OCI-LY1 (cell line): Measurements from ENCODE around the gene TTC38.

Source experiments
- H2AFZ ChIP-seq: fragments of 200-600 bp; sonication (generic), shearing (Covaris generic); 2 replicates; pipeline ENCODE4 v1.6.0; 2014; ENCODE audit warnings: antibody characterized with exemption, mild to moderate bottlenecking, low read length
- H3F3A ChIP-seq: fragments of 200-600 bp; sonication (generic), shearing (Covaris generic); 2 replicates; pipeline ENCODE4 v1.6.0; 2014; ENCODE audit warnings: mild to moderate bottlenecking, antibody characterized with exemption, low read length, moderate library complexity; ENCODE audit not compliant: insufficient read depth
- H3K27ac ChIP-seq: fragments of 200-600 bp; sonication (generic); 2 replicates; pipeline ENCODE4 v1.5.1; 2014; ENCODE audit warnings: low read length, mixed run types, mild to moderate bottlenecking, low read depth; ENCODE audit not compliant: poor library complexity, severe bottlenecking
- H3K27me3 ChIP-seq: fragments of 200-600 bp; sonication (generic); 2 replicates; pipeline ENCODE4 v1.6.0; 2014; ENCODE audit warnings: antibody characterized with exemption, mild to moderate bottlenecking, low read length, moderate library complexity; ENCODE audit not compliant: insufficient read depth
- H3K36me3 ChIP-seq: fragments of 200-600 bp; sonication (generic); 2 replicates; pipeline ENCODE4 v1.6.1; 2014; ENCODE audit warnings: mild to moderate bottlenecking, antibody characterized with exemption, low read length, moderate library complexity, mixed read lengths; ENCODE audit not compliant: insufficient read depth
- H3K4me1 ChIP-seq: fragments of 200-600 bp; sonication (generic); 2 replicates; pipeline ENCODE4 v1.5.1; 2014; ENCODE audit warnings: mild to moderate bottlenecking, low read length, moderate library complexity; ENCODE audit not compliant: insufficient read depth, severe bottlenecking
- H3K4me2 ChIP-seq: fragments of 200-600 bp; sonication (generic), shearing (Covaris generic); 2 replicates; pipeline ENCODE4 v1.6.1; 2014; ENCODE audit warnings: low read length
- H3K4me3 ChIP-seq: fragments of 200-600 bp; sonication (generic); 2 replicates; pipeline ENCODE4 v1.5.1; 2014; ENCODE audit warnings: low read length, low read depth, mild to moderate bottlenecking, mixed read lengths; ENCODE audit not compliant: poor library complexity, severe bottlenecking
- H3K79me2 ChIP-seq: fragments of 200-600 bp; shearing (Covaris generic); 2 replicates; pipeline ENCODE4 v1.6.1; 2016; ENCODE audit warnings: mixed run types, low read length, mixed read lengths; ENCODE audit not compliant: insufficient read depth
- H3K9ac ChIP-seq: fragments of 200-600 bp; sonication (generic), shearing (Covaris generic); 2 replicates; pipeline ENCODE4 v1.6.1; 2014; ENCODE audit warnings: mild to moderate bottlenecking, low read length, mixed read lengths
- H3K9me2 ChIP-seq: fragments of 200-600 bp; sonication (generic), shearing (Covaris generic); 2 replicates; pipeline ENCODE4 v1.6.1; 2014; ENCODE audit warnings: low read depth, mild to moderate bottlenecking, low read length, mixed read lengths
- H3K9me3 ChIP-seq: fragments of 200-600 bp; shearing (Covaris generic); 2 replicates; pipeline ENCODE4 v1.6.1; 2014; ENCODE audit warnings: low read length, mixed read lengths
- H4K20me1 ChIP-seq: fragments of 200-600 bp; sonication (generic), shearing (Covaris generic); 2 replicates; pipeline ENCODE4 v1.6.0; 2016; ENCODE audit warnings: mild to moderate bottlenecking, low read length; ENCODE audit not compliant: insufficient read depth
- EZH2 ChIP-seq: fragments of 200-600 bp; sonication (generic), shearing (Covaris generic); IDR thresholded peaks from 2 replicates; pipeline ENCODE4 v1.8.0; 2017; ENCODE audit warnings: borderline replicate concordance, mixed run types, mild to moderate bottlenecking, antibody characterized with exemption, low read length, moderate library complexity, mixed read lengths
- TF ChIP-seq, protein P1 (sequence below): fragments of 200-600 bp; sonication (generic), shearing (Covaris generic); IDR thresholded peaks from 2 replicates; pipeline ENCODE4 v1.5.1; 2017; ENCODE audit warnings: mild to moderate bottlenecking, antibody characterized with exemption, low read length, moderate library complexity, mixed read lengths

The TTC38 gene

GRCh38 chr22:46224044-46224897 lies 43.5 kb upstream of the TTC38 start:
- Histone ChIP-seq H3K79me2 (no peaks in the 10 kb centered on the region), H3K9ac (no peak overlapping the region), H3K4me3 (no peak overlapping the region), H3F3A (no peaks in the 10 kb centered on the region), H3K9me3 (no peaks in the 10 kb centered on the region), H3K27ac (no peak overlapping the region), H3K27me3 (no peaks in the 10 kb centered on the region), H3K9me2 (no peaks in the 10 kb centered on the region), H3K4me1 (peaks cover 9% of the 10 kb centered on the region), H4K20me1 (no peaks in the 10 kb centered on the region), H2AFZ (no peak overlapping the region), H3K4me2 (no peak overlapping the region), H3K36me3 (peaks cover 19% of the 10 kb centered on the region)
- TF ChIP-seq, protein P1, sequence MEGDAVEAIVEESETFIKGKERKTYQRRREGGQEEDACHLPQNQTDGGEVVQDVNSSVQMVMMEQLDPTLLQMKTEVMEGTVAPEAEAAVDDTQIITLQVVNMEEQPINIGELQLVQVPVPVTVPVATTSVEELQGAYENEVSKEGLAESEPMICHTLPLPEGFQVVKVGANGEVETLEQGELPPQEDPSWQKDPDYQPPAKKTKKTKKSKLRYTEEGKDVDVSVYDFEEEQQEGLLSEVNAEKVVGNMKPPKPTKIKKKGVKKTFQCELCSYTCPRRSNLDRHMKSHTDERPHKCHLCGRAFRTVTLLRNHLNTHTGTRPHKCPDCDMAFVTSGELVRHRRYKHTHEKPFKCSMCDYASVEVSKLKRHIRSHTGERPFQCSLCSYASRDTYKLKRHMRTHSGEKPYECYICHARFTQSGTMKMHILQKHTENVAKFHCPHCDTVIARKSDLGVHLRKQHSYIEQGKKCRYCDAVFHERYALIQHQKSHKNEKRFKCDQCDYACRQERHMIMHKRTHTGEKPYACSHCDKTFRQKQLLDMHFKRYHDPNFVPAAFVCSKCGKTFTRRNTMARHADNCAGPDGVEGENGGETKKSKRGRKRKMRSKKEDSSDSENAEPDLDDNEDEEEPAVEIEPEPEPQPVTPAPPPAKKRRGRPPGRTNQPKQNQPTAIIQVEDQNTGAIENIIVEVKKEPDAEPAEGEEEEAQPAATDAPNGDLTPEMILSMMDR, result no peak
- no peak for TF ChIP-seq EZH2

DNA sequence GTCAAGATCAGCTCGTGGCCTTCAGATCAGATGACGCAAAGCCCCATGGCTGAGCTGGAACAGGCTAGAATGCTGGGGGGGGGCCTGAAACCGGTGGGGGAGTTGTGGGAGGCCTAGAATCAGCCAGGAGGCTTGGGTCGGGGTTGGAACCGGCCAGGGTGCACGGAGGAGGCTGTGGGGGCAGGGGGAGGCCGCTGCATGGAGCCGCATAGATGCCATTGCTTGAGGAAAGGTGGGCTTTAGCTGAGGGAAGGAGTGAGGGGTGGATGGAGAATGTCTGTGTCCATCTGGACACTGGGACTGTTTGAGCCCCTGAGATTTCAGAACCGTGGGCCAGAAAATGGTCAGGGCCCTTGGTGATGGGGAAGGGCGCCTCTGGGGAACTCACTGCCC lies 42.9 kb upstream of the TTC38 start:
- Histone ChIP-seq H2AFZ (no peak overlapping the region), H3K4me1 (peaks cover 2% of the 10 kb centered on the region), H3K27me3 (no peaks in the 10 kb centered on the region), H4K20me1 (no peaks in the 10 kb centered on the region), H3K79me2 (no peaks in the 10 kb centered on the region), H3K27ac (no peak overlapping the region), H3K4me3 (no peak overlapping the region), H3K9me2 (no peaks in the 10 kb centered on the region), H3F3A (no peaks in the 10 kb centered on the region), H3K4me2 (no peak overlapping the region), H3K36me3 (peaks cover 13% of the 10 kb centered on the region), H3K9me3 (no peaks in the 10 kb centered on the region), H3K9ac (no peak overlapping the region)
- TF ChIP-seq, protein P1, result no peak
- no peak for TF ChIP-seq EZH2

- H3K9me3 ChIP-seq, result no peaks in the 10 kb centered on the region
- no peak overlapping the region for H2AFZ ChIP-seq
- H3K9me2 ChIP-seq, result no peaks in the 10 kb centered on the region
- H4K20me1 ChIP-seq, result no peaks in the 10 kb centered on the region
- H3K4me3 ChIP-seq, result no peak overlapping the region
- H3K27ac ChIP-seq, result no peak overlapping the region
- H3F3A ChIP-seq, result no peaks in the 10 kb centered on the region
- no peaks in the 10 kb centered on the region for H3K4me1 ChIP-seq
- no peak overlapping the region for H3K4me2 ChIP-seq
- H3K9ac ChIP-seq, result no peak overlapping the region
- peaks cover 6% of the 10 kb centered on the region for H3K36me3 ChIP-seq
- H3K27me3 ChIP-seq, result no peaks in the 10 kb centered on the region
- no peaks in the 10 kb centered on the region for H3K79me2 ChIP-seq
- TF ChIP-seq EZH2, result no peak
- TF ChIP-seq, protein P1, result no peak
Observed at GRCh38 chr22:46225631-46226030, 42.2 kb upstream of the TTC38 start.
